HG03457 (cell line): ENCODE data around the gene SLC25A39.
A peak's percentile ranks its signal among the peaks of the same experiment; 100 is the strongest.
"Not testable (repeated sequence)": the region's sequence is repeated elsewhere in the genome, so short reads cannot be mapped to it uniquely, and the experiment has no call there.

ENCODE experiments used
- ATAC-seq: cut with Tn5 transposase; IDR thresholded peaks from one replicate; pipeline ENCODE4 v1.9.1; 2021; ENCODE audit warnings: moderate number of reproducible peaks; ENCODE audit not compliant: unreplicated experiment

The SLC25A39 gene

GRCh38 chr17:44324571-44325275, at the start of gene SLC25A39:
SLC25A39 (minus strand) TSS chr17:44324823; CDS start chr17:44323562, 1,261 bp downstream.
- ATAC-seq: peak; percentile 51

GRCh38 chr17:44372036-44372435, 47.4 kb upstream of the SLC25A39 start:
- ATAC-seq: no peak

GRCh38 chr17:44369414-44370023, 44.9 kb upstream of the SLC25A39 start:
- not testable (repeated sequence) for ATAC-seq

GRCh38 chr17:44368391-44369243, 44.0 kb upstream of the SLC25A39 start:
- not testable (repeated sequence) for ATAC-seq

GRCh38 chr17:44367231-44367979, 42.8 kb upstream of the SLC25A39 start:
- no peak for ATAC-seq

GRCh38 chr17:44365051-44365450, 40.4 kb upstream of the SLC25A39 start:
- ATAC-seq: not testable (repeated sequence)

GRCh38 chr17:44363613-44364159, 39.1 kb upstream of the SLC25A39 start, which contains the start of gene FAM171A2:
FAM171A2 (minus strand) TSS chr17:44363853; CDS start chr17:44363714, 139 bp downstream.
- no peak for ATAC-seq

GRCh38 chr17:44362949-44363612, 38.5 kb upstream of the SLC25A39 start:
- ATAC-seq: no peak

- no peak for ATAC-seq
These were observed 37.9 kb upstream of the SLC25A39 start for GRCh38 chr17:44362459-44362948.

- no peak for ATAC-seq
These were observed 37.0 kb upstream of the SLC25A39 start for GRCh38 chr17:44361292-44362260.

- no peak for ATAC-seq
These were observed 36.2 kb upstream of the SLC25A39 start for GRCh38 chr17:44360826-44361225.

GRCh38 chr17:44360144-44360533, 35.5 kb upstream of the SLC25A39 start:
- ATAC-seq: no peak

- ATAC-seq: no peak
These were observed 35.0 kb upstream of the SLC25A39 start for GRCh38 chr17:44359458-44360143.

- ATAC-seq: no peak
These were observed 34.4 kb upstream of the SLC25A39 start for GRCh38 chr17:44359006-44359405.

- ATAC-seq: no peak
These were observed 33.4 kb upstream of the SLC25A39 start for GRCh38 chr17:44358066-44358465.

GRCh38 chr17:44356241-44356640, 31.6 kb upstream of the SLC25A39 start:
- ATAC-seq: no peak

GRCh38 chr17:44355642-44356099, 31.0 kb upstream of the SLC25A39 start:
- no peak for ATAC-seq
